Ishikawa (cell line): ENCODE results near the gene CCDC6.

Experiments
- CEBPB ChIP-seq: IDR thresholded peaks from 2 replicates; pipeline ENCODE4 v1.6.1; 2012
- EP300 ChIP-seq: IDR thresholded peaks from 2 replicates; pipeline ENCODE4 v1.6.1; 2012; ENCODE audit warnings: borderline replicate concordance
- FOXM1 ChIP-seq: IDR thresholded peaks from 2 replicates; pipeline ENCODE4 v1.6.1; 2012; ENCODE audit warnings: low read depth, borderline replicate concordance
- RAD21 ChIP-seq: IDR thresholded peaks from 2 replicates; pipeline ENCODE4 v1.6.1; 2012; ENCODE audit warnings: low read depth
- TAF1 ChIP-seq: IDR thresholded peaks from 2 replicates; pipeline ENCODE4 v1.6.1; 2012; ENCODE audit warnings: low read depth, mild to moderate bottlenecking
- TCF12 ChIP-seq: IDR thresholded peaks from 2 replicates; pipeline ENCODE4 v1.6.1; 2012; ENCODE audit warnings: low read depth
- TEAD4 ChIP-seq: IDR thresholded peaks from 2 replicates; pipeline ENCODE4 v1.6.1; 2012
- YY1 ChIP-seq: IDR thresholded peaks from 2 replicates; pipeline ENCODE4 v1.6.1; 2012; ENCODE audit warnings: low read depth
- TF ChIP-seq, protein P1 (sequence below): IDR thresholded peaks from 2 replicates; pipeline ENCODE4 v1.6.1; 2012
- TF ChIP-seq, protein P2 (sequence below): IDR thresholded peaks from 2 replicates; pipeline ENCODE4 v1.6.1; 2012

DNA sequence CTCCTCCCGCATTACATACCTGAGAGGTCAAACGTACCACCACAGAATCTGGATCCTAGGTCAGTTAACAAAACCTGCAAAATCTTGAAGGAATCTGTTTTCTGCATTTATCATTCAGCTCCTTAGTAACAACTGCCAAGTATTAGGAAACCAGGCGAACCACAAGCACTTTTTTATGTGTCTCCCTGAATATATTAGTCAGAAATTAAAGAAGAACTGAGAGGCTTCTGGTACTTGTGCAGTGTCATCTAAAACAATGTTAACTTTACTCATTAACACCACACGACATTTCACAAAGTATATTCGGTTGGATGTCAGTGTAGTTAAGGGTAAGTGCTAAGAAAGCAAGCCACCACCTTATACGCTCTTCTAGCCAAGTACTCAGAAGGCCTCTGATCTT, 2.5 kb downstream of the CCDC6 start:
- TF ChIP-seq, protein P1, sequence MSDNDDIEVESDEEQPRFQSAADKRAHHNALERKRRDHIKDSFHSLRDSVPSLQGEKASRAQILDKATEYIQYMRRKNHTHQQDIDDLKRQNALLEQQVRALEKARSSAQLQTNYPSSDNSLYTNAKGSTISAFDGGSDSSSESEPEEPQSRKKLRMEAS, result no peak
- TF ChIP-seq YY1 (no peak), TAF1 (no peak), RAD21 (no peak), EP300 (no peak), CEBPB (no peak), TEAD4 (no peak), TCF12 (no peak), FOXM1 (no peak)
- TF ChIP-seq, protein P2, sequence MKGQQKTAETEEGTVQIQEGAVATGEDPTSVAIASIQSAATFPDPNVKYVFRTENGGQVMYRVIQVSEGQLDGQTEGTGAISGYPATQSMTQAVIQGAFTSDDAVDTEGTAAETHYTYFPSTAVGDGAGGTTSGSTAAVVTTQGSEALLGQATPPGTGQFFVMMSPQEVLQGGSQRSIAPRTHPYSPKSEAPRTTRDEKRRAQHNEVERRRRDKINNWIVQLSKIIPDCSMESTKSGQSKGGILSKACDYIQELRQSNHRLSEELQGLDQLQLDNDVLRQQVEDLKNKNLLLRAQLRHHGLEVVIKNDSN, result no peak
